HepG2 (cell line): ENCODE data around the gene PCYOX1L. TPM values are rescaled to one million over a fixed set of nuclear protein-coding genes. Genes with fewer than 3 reads are reported as not detected.
A peak's percentile ranks its signal among the peaks of the same experiment; 100 is the strongest.

Experiments
- ATAC-seq: fragments of 200-7000 bp; cut with Tn5 transposase; 3 replicates; pipeline ENCODE4 v1.9.1; 2020; ENCODE audit warnings: mild to moderate bottlenecking, moderate library complexity
- BruUV-seq: library from RNA; stranded (reverse); fragments of 400-500 nt; replicated peaks from 2 replicates; lab custom pipeline; 2021; lab: Mats Ljungman, UMichigan
- CTCF ChIA-PET: fragments of 300-600 bp; formaldehyde crosslinking; extraction: SDS; loops from one replicate; lab custom pipeline; 2021; ENCODE audit warnings: low total read pairs, inconsistent platforms, low intra/inter-chr PET ratio; lab: Yijun Ruan, JAX
- POLR2A ChIA-PET: fragments of 350-600 bp; sonication (Branson Sonifier 250); formaldehyde crosslinking; loops from one replicate; lab custom pipeline; 2020; ENCODE audit warnings: antibody characterized with exemption, inconsistent platforms; lab: Yijun Ruan, JAX
- DNase-seq: peaks from one replicate; pipeline ENCODE4 v3.0.0-alpha.2; 2015; ENCODE audit warnings: low spot score
- FAIRE-seq: peaks from 3 replicates; lab custom pipeline; 2011; peaks lifted over from hg19 to GRCh38; lab: Jason Lieb, UNC
- H2AFZ ChIP-seq: one replicate; pipeline ENCODE4 v1.6.1; 2011; ENCODE audit warnings: low read length, inconsistent platforms
- H3K27ac ChIP-seq: fragments of 300-600 bp; 3 replicates; pipeline ENCODE4 v1.8.0; 2011; ENCODE audit warnings: mixed run types, mild to moderate bottlenecking, mixed read lengths, low read length, inconsistent platforms; ENCODE audit not compliant: insufficient read depth; ENCODE audit errors: extremely low read length
- H3K27me3 ChIP-seq, 2 experiments: fragments of 200-600 bp in 1 of 2; 2 replicates in 1 of 2; 3 replicates in 1 of 2; pipeline versions ENCODE4 v1.6.0 to v1.8.0; 2011; ENCODE audit warnings: low read length in 2 of 2, mild to moderate bottlenecking in 2 of 2, moderate library complexity in 2 of 2, inconsistent platforms in 1 of 2; ENCODE audit not compliant: insufficient read depth in 2 of 2, control insufficient read depth in 1 of 2
- H3K36me3 ChIP-seq, 2 experiments: fragments of 200-600 bp in 1 of 2; replicated peaks in 1 of 2; 2 replicates in 1 of 2; 3 replicates in 1 of 2; pipeline versions ENCODE4 v1.5.1 to v1.8.0; 2011; ENCODE audit warnings: low read length in 2 of 2, inconsistent platforms in 1 of 2; ENCODE audit not compliant: insufficient read depth in 2 of 2, control insufficient read depth in 1 of 2
- H3K4me1 ChIP-seq: 2 replicates; pipeline ENCODE4 v1.5.1; 2012; ENCODE audit warnings: low read length, inconsistent platforms; ENCODE audit not compliant: insufficient read depth
- H3K4me2 ChIP-seq: 2 replicates; pipeline ENCODE4 v1.6.0; 2011; ENCODE audit warnings: low read depth, low read length, inconsistent platforms
- H3K4me3 ChIP-seq, 3 experiments: fragments of 200-600 bp in 1 of 3; sonication (generic), shearing (Covaris generic) in 1 of 3; replicated peaks in 1 of 3; 2 replicates each; pipeline ENCODE4 v1.5.1; 2011 to 2016; ENCODE audit warnings: low read length in 3 of 3, inconsistent platforms in 2 of 3, low read depth in 2 of 3, mild to moderate bottlenecking in 2 of 3, control low read depth in 1 of 3, mixed read lengths in 1 of 3; ENCODE audit not compliant: insufficient read depth in 1 of 3
- H3K79me2 ChIP-seq: one replicate; pipeline ENCODE4 v1.6.1; 2011; ENCODE audit warnings: low read length, inconsistent platforms; ENCODE audit not compliant: insufficient read depth
- H3K9ac ChIP-seq: 2 replicates; pipeline ENCODE4 v1.6.0; 2011; ENCODE audit warnings: mild to moderate bottlenecking, low read depth, low read length, inconsistent platforms; ENCODE audit not compliant: insufficient read depth
- H3K9me3 ChIP-seq: 2 replicates; pipeline ENCODE4 v1.5.1; 2012; ENCODE audit warnings: mild to moderate bottlenecking, low read length
- H4K20me1 ChIP-seq: 2 replicates; pipeline ENCODE4 v1.6.0; 2011; ENCODE audit warnings: inconsistent platforms, mild to moderate bottlenecking, low read length, moderate library complexity; ENCODE audit not compliant: insufficient read depth
- AGO2 ChIP-seq: fragments of 200-400 bp; formaldehyde crosslinking; optimal IDR thresholded peaks from 2 replicates; pipeline ENCODE3; 2017; ENCODE audit warnings: mild to moderate bottlenecking, low read depth, low read length, moderate library complexity
- CBX2 ChIP-seq, 2 experiments: fragments of 200-600 bp in 1 of 2; sonication (generic); formaldehyde crosslinking in 1 of 2; IDR thresholded peaks; 2 replicates each; pipeline versions ENCODE4 v1.7.0 to v1.8.1; 2018 to 2022; ENCODE audit warnings: low read depth in 2 of 2, low read length in 1 of 2, mild to moderate bottlenecking in 1 of 2, missing genetic modification reagents in 1 of 2
- FOXO1 ChIP-seq: sonication (generic); formaldehyde crosslinking; IDR thresholded peaks from 2 replicates; pipeline ENCODE4 v1.4.0; 2020; ENCODE audit warnings: missing genetic modification reagents
- HDAC2 ChIP-seq: sonication (generic); formaldehyde crosslinking; IDR thresholded peaks from 2 replicates; pipeline ENCODE4 v1.4.0; 2020; ENCODE audit warnings: missing genetic modification reagents
- HOXA5 ChIP-seq: sonication (generic); formaldehyde crosslinking; IDR thresholded peaks from 2 replicates; pipeline ENCODE4 v1.4.0; 2020; ENCODE audit warnings: missing genetic modification reagents
- MXD3 ChIP-seq: IDR thresholded peaks from 2 replicates; pipeline ENCODE4 v1.6.1; 2016; ENCODE audit warnings: mild to moderate bottlenecking, missing biosample characterization, missing genetic modification reagents
- ZNF232 ChIP-seq: sonication (generic); formaldehyde crosslinking; IDR thresholded peaks from 2 replicates; pipeline ENCODE4 v1.4.0; 2020; ENCODE audit warnings: missing genetic modification reagents, borderline replicate concordance
- ZNF274 ChIP-seq: sonication (generic); formaldehyde crosslinking; IDR thresholded peaks from 2 replicates; pipeline ENCODE4 v1.5.1; 2020; ENCODE audit warnings: mild to moderate bottlenecking, missing genetic modification reagents
- ZNF598 ChIP-seq: sonication (generic); formaldehyde crosslinking; IDR thresholded peaks from 2 replicates; pipeline ENCODE4 v1.5.1; 2020; ENCODE audit warnings: mild to moderate bottlenecking, missing genetic modification reagents, borderline replicate concordance
- WGBS: methylation state at CpG from one replicate; pipeline ENCODE4 v1.1.6; 2017; ENCODE audit warnings: low lambda C conversion rate; 5-methylcytosine and 5-hydroxymethylcytosine counted together
- in situ Hi-C: cut with HindIII; loops from 2 replicates; pipeline ENCODE4 v1.10.0; 2017; ENCODE audit warnings: low pct_unique_long_range_greater_than_20kb; ENCODE audit not compliant: extremely low pct_ligation_motif_present
- intact Hi-C: fragments of 100-400 bp; cut with micrococcal nuclease; formaldehyde crosslinking; loops from one replicate; pipeline ENCODE4 v1.10.0; 2022; ENCODE audit not compliant: unreplicated experiment
- polyA plus RNA-seq, 8 experiments: library from polyadenylated mRNA; depleted of rRNA in 3 of 8; stranded (reverse) in 7 of 8; unstranded in 1 of 8; fragments of >200 nt; fragmentation: Illumina TruSeq in 4 of 8; extraction: Trizol in 4 of 8; gene quantifications; 2 replicates each; pipeline versions ENCODE4 v1.2.1 to v1.2.3, GENCODE V29; 2011 to 2016; ENCODE audit warnings: low read depth in 4 of 8, missing spikeins in 1 of 8, mixed read lengths in 1 of 8; ENCODE audit not compliant: insufficient read depth in 1 of 8
- total RNA-seq, 5 experiments: library from RNA; depleted of rRNA; stranded (reverse); fragments of >200 nt; fragmentation: Illumina TruSeq; extraction: Trizol; gene quantifications; 2 replicates each; pipeline ENCODE4 v1.2.3, GENCODE V29; 2016; ENCODE audit warnings: low read depth in 1 of 5

PCYOX1L gene
- total and polyA plus RNA-seq, 2 of the 13 experiments (the other 11 are each of a cell fraction or from before 2014, with no cell fraction given): 1.00 to 3.7 TPM

GRCh38 chr5:149358868-149359495 is 1.1 kb downstream of the PCYOX1L start:
- Histone ChIP-seq H3K79me2 (no peaks in the 10 kb centered on the region), H3K9ac (no peak overlapping the region), H3K4me1 (peaks cover 26% of the 10 kb centered on the region), H3K4me2 (peak overlapping the region; percentile 94; the same call in 1 of the 2 replicates), H4K20me1 (no peaks in the 10 kb centered on the region), H3K27ac (no peak overlapping the region), H3K9me3 (no peaks in the 10 kb centered on the region), H3K4me3 (peak overlapping the region in 1 of 3 experiments; percentile 79; a peak in 1 of 6 replicates), H3K36me3 (0 out of 5 replicates have a peak, but pooled peaks cover 2 to 3% of the 10 kb centered on the region in 2 experiments), H3K27me3 (no peaks in the 10 kb centered on the region; a peak in 1 of 5 replicates), H2AFZ (no peak overlapping the region)
- ATAC-seq (no peak), DNase-seq (no peak), FAIRE-seq (no peak)
- in situ Hi-C loops (no loop called here), intact Hi-C loops (no loop called here)
- no peak for TF ChIP-seq CBX2 (IDR thresholded peaks at IDR 0.05; ENCODE audit: low read depth, low read length)
- TF ChIP-seq CBX2 (CRISPR knock-in tag; IDR thresholded peaks at IDR 0.05; ENCODE audit: low read depth): no peak
- no peak for TF ChIP-seq ZNF598 (CRISPR knock-in tag)
- TF ChIP-seq ZNF232 (CRISPR knock-in tag): no peak
- no peak for TF ChIP-seq MXD3 (CRISPR knock-in tag)
- BruUV-seq: no TSS peak
- 81% methylated on average over 8 of the region's 8 CpGs for WGBS
- CTCF ChIA-PET: no interaction called here
- POLR2A ChIA-PET: no interaction called here

- Histone ChIP-seq H3K9me3 (no peaks in the 10 kb centered on the region), H3K36me3 (no peaks in the 10 kb centered on the region), H3K4me3 (no peak overlapping the region), H3K4me1 (peaks cover 28% of the 10 kb centered on the region), H3K9ac (no peak overlapping the region), H3K4me2 (no peak overlapping the region), H3K27me3 (no peaks in the 10 kb centered on the region; a peak in 1 of 5 replicates), H2AFZ (no peak overlapping the region), H3K79me2 (no peaks in the 10 kb centered on the region), H3K27ac (no peak overlapping the region), H4K20me1 (no peaks in the 10 kb centered on the region)
- ATAC-seq (no peak), FAIRE-seq (no peak), DNase-seq (no peak)
- no CpG with 5 or more reads among the region's 1 CpG for WGBS
- POLR2A ChIA-PET: interaction anchor here (1.0 kb wide), 1 partner anchor 39 kb away, joined by 3 read pairs; no protein-coding TSS in a partner anchor
- in situ Hi-C loops: no loop called here
- intact Hi-C loops: no loop called here
- TF ChIP-seq AGO2 (no peak), HDAC2 (CRISPR knock-in tag) (no peak), FOXO1 (CRISPR knock-in tag) (no peak), HOXA5 (no peak), ZNF274 (CRISPR knock-in tag) (no peak)
- BruUV-seq: no TSS peak
- CTCF ChIA-PET: no interaction called here
Measured at GRCh38 chr5:149360272-149360671, 2.4 kb downstream of the PCYOX1L start.
